Stimulated activated CD8-positive, alpha-beta memory T cell treated with anti-CD3 and anti-CD28 coated beads, Interleukin-7, amount 100 ng/mL, for 4 hours (primary cell): ENCODE measurements around the gene WASF2.
"Not testable (repeated sequence)": the region's sequence is repeated elsewhere in the genome, so short reads cannot be mapped to it uniquely, and the experiment has no call there.

Source experiments
- DNase-seq, 2 donors: peaks; one replicate each; pipeline ENCODE4 v3.0.0-alpha.2; 2020; ENCODE audit warnings: low read depth in 2 of 2

WASF2 gene

DNA sequence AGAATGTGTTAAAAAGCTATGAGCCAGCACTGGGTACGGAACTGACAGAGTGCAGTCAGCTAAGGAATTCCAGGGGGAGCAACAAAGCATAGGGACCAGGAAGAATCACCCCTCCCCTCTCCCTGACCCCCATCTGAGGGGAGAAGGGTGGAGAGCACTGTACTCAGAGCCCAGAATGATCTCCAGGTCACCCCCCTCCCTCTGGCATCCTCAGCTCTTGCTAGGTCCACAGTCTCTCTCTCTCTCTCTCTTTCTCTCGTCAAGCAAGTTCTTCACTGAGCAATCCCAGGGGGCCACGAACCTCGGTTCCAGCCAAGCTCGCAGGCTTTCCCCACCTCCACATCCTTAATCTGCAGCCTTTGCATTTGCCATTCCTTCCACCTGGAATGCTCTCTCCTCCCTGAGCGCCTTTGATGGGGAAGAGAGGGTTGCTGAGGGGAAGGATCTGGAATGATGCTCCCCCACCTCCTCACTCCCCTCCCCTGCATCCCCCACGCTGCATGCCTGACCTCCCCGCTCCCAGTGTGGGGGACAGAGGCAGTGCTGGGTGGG is 6.7 kb upstream of the WASF2 start:
- DNase-seq, result no peak

DNA sequence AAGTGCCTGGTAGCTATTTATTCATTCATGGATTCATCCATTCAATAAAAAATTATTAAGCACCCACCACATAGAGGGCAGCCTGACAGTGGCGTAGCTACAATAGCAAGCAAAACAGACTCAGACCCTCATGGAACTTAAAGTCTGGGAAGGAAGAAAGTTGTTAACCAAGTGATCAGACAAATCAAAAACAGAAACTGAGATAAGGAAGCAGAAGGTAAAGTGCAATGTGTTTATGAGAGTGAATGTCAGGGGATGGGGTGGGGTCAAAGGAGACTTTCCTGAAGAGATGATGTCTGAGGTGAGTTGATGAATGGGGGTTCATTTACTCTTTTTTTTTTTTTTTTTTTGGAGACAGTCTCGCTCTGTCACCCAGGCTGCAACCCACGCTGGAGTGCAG is 2.8 kb upstream of the WASF2 start:
- no peak for DNase-seq

DNA sequence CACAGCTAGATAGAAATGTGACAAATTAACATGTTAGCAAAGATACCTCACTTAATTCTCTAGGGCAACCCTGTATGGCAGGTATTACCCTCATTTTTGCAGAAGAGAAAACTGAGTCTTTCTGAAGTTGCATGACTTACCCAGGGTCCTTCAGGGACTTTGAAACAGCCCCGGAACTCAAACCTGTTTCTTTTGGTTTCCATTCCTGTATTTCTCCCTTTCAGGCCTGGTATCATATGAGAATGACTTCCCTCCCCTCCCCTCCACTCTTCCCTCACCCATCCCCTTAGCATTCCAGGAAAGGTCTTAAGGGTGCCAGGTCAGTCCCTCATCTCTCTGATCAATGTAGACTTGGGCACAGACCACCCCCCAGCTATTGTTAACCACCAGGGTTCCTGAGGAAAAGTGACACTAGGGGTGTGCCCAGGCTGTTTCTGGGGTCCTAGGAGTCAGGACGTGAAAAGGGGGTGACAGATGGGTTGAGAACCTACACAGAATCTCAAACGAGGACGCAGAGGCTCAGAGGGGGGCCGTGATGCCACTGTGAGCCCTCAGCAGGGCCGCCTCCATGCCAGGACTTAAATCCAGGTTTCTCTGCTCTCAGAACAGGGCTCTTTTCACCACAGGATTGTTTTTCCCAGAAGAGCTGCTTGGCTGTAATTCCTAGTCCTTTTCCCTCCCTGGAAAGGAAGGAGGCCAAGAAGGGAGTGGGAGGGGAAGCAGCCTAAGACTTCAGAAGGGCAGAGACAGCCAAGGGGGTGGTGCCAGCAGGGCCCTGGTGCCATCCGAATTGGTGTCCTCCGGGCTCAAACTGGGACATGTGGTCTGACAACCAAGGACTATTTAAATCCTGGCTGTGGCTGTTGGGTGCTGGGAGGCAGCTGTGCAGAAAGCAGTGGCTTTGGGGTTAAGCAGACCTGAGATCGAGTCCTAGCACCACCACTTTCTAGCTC is 2.1 kb upstream of the WASF2 start:
- DNase-seq, result no peak

DNA sequence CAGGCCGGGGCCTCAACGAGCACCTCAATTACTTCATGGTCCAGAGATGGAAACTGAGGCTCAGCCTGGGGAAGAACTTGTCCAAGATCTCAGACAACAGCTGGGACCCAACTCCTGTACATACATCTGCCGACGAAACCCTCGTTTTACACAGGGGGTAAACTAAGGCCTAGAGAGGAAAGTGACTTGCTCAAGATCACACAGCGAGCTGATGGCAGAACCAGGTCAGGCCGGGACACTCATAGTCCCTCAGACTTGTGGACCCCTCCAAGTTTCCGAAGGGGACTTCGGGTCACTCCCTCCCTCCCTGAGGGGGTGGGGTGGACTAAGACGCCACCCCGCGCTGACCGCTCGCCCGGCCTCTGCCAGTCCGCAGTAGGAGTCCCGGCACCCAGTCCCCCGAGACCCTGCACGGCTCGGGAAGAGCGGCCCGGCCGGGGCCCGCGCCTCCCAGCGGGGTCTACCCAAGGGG is 430 bp downstream of the WASF2 start:
- no peak for DNase-seq

DNA sequence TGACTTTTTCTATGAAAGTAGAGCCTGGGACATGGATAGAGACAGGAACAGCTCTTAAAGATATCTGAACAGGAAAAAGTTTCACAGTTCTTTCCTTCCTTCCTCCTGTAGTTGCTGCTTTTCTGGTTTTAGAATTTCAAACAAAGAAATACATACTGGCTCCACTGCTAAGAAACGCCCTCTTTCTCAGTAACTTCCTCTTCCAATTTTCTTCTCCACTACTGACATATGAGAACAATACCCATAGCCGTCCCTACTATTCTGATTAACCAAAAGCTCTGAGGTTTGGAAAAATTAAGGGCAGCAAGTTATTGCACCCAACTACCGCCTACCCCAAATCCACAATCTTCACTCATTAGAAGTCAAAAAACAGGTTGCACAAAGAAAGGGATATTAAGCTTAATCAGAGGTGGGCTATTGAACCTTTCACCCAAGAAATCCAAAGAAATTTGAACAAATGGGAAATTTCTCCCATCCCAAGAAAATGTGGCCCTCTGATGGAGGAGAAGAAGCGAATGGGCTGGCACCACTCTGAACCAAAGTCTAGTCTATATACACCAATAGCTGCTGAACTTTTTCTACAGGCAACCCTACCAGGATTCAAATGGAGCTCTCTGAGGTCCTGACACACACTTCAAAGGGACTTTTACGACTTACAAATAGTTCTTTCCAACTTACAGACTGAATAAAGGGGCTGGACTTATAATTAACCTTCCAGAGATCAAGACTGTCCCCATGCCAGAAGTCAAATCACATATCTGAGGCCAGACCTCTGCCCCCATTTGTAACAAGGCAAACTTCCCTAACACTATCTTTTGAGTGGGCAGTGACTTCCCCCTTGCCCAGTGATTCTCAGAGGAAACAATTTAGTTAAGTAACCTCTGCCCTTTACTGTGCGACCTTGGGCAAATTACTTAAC is 1.7 kb downstream of the WASF2 start:
- no peak for DNase-seq

DNA sequence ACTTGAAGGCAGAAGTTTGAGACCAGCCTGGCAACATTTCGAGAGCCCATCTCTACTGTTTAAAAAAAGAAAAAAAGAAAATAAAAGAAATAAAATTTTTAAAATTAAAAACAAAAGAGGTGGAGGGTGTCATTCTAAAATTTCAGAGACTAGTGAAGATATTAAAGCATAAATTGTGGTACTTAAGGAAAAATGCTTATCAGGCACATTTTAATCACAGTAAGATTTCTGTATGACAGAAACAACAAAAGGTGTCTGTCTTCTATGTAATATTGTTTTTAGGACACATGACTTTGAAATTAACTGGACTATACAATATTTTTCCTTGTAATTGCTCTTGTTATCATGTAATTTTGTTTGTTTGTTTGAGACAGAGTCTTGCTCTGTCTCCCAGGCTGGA is 4.6 kb downstream of the WASF2 start:
- no peak for DNase-seq

DNA sequence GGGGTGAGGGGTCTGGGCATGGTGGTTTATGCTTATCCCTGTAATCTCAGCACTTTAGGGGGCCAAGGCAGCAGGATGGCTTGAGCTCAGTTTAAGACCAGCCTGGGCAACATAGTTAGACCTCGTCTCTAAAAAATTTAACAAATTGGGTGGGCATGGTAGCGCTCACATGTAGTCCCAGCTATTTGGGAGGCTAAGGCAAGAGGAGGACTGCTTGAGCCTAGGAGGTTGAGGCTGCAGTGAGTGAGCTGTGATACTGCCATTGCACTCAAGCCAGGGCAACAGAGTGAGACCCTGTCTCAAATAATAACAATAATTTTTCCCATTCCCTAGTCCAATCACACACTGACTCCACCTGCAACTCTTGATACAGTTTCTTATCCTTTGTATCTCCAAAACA is 6.3 kb downstream of the WASF2 start:
- DNase-seq, result no peak

DNA sequence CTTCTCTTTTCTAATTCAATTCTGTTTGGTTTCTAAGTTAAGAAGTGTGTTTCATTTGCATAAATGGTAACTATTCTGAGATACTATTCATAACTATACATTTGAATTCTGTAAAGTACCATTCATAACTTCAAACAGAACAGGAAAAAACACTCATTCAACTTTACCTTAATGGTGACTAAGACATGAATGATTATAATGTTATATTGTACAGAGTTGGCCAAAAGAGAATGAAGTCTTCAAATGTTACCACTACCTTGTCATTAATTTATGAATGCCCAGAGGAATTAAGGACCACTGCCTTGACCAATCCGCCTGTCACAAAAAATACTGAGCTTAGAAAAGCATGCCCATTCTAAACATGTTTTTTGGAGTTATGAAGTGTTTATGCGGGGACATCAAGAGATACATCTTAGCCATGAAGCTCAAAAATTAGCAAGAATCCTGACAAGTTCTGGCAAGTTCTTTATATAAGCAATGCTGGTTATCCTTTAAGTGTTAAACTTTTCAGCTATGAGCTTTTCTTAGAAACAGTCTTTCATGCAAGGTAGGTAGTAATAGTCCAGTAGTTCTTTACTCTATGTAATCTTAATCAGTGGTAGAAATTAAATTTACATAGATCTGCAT is 7.9 kb downstream of the WASF2 start:
- DNase-seq, result no peak

DNA sequence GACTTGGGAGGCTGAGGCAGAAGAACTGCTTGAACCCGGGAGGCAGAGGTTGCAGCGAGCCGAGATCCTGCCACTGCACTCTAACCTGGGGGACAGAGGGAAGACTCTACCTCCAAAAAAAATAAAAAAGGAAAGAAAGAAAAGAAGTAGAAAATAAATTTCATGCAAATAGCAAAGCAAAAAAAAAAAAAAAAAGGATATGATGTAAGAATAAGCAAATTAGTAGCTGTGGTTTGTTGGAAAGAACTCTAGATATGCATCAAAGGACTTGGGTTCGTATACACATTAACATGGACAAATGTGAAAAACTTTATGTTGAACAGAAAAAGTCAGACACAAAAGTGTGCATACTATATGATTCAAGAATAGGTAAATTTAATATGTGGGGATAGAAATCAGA is 11.9 kb downstream of the WASF2 start:
- DNase-seq, result no peak

DNA sequence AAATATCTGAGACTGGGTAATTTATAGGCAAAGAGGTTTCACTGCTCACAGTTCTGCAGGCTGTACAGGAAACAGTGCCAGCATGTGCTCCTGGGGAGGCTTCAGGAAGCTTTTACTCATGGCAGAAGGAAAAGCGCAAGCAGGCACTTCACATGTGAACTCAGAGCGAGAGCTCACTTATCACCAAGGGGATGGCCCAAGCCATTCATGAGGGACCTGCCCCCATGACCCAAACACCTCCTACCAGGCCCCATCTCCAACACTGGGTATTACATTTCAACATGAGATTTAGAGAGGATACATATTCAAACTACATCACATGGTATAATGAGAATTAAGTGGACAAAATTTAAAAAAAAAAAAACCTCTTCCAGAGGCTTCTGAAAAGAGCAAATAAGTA is 13.7 kb downstream of the WASF2 start:
- no peak for DNase-seq

DNA sequence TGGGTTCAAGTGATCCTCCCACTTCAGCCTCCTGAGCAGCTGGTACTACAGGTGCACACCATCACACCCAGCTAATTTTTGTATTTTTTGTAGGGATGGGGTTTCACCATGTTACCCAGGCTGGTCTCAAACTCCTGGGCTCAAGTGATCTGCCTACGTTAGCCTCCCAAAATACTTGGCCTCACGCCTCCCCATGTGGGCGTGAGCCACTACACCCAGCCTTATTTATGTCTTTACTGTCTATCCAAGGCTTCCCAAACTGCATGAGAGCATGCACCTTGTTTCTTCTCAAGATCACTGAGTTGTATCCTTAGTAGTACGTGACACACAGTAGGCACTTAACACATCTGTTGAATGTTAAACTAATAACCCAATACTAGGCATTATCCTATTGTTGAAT is 14.2 kb downstream of the WASF2 start:
- no peak for DNase-seq

DNA sequence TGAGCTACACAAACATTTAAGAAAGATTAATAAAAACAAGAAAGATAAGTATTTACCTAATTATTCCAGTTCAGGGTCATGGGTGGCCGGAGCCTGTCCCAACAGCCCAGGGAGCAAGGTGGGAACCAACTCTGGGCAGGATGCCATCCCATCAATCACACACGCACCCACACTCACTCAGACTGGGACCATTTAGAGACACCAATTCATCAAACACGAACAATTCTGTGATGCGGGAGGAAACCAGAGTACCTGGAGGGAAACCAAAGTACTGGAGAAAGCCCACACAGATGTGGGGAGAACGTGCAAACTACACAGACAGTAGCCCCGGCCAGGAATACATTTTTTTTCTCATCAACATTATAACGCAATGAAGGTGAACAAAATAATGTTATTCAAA is 16.2 kb downstream of the WASF2 start:
- DNase-seq, result no peak

DNA sequence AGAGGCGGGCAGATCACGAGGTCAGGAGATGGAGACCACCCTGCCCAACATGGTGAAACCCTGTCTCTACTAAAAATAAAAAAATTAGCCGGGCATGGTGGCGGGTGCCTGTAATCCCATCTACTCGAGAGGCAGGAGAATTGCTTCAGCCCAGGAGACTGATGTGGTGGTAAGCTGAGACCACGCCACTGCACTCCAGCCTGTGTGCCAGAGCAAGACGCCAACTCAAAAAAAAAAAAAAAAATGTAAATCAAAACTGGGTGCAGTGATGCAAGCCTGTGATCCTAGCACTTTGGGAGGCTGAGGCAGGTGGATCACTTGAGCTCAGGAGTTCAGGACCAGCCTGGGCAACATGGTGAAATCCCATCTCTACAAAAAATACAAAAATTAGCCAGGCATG is 17.9 kb downstream of the WASF2 start:
- not testable (repeated sequence) for DNase-seq

DNA sequence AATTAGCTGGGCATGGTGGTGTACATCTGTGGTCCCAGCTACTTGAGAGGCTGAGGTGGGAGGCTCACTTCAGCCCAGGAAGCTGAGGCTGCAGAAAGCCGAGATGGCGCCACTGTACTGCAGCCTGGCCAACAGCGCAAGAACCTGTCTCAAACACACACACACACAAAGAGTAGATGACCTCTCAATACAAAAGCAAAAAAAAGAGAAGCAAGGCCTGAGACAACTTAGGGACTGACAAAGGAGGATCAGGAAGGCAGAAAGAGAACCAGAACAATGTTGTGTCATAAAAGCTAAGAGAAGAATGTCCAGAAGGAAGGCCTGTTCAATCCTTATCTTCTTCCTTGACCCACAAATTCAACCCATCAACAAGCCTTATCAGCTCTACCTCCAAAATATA is 18.5 kb downstream of the WASF2 start:
- no peak for DNase-seq

DNA sequence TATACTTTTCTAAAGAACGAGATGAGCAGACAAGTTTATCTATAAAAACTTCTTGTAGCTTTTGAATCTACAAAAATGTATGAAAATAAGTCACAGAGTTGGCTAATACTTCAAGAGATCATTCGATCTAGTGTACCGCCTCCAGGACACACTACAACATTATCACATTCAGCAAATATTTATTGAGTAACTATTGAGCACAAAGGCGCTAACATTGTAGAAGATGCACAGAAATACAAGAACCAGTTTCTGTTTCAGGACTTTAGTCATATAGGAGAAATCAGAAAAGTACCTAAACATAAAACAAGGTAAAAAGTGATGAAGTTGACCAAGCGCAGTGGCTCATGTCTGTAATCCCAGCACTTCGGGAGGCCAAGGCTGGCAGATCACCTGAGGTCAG is 20.6 kb downstream of the WASF2 start:
- no peak for DNase-seq

DNA sequence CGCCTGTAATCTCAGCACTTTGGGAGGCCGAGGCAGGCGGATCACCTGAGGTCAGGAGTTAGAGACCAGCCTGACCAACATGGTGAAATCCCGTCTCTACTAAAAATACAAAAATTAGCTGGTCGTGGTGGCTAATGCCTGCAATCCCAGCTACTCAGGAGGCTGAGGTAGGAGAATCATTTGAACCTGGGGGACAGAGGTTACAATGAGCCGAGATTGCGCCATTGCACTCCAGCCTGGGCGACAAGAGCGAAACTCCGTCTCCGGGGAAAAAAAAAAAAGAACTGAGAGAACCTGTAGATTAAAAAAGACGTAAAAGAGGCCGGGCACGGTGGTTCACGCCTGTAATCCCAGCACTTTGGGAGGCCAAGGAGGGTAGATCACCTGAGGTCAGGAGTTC is 21.6 kb downstream of the WASF2 start:
- not testable (repeated sequence) for DNase-seq

DNA sequence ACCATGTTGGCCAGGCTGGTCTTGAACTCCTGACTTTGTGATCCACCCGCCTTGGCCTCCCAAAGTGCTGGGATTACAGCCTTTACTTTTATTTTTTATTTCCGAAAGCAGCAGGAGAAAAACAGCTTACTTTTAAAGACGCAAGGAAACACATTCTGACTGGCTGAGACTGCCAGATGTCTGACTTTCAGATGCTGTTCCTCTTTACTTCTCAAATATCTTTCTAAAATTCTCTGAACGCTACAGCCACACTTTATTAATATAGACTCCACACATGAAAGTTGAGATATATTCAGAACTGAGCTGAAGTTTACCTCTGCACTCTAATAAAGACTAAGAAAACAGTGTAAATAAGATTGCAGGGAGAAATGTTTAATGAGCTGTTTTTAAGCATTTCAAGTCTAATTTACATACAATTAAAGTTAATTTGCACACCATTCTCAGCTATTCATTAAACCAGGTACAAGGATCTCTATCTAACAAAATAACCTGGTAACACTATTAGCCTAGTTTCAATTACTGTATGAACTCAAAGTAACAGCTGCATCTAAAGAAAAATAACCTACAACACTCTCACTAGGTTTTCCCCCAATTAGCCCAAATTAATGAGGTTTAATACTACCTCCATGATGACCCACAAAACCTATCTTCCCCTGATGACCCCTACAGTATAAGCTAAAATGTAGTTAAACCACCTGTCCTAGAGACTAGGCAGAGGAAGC is 24.9 kb downstream of the WASF2 start:
- DNase-seq, result no peak

DNA sequence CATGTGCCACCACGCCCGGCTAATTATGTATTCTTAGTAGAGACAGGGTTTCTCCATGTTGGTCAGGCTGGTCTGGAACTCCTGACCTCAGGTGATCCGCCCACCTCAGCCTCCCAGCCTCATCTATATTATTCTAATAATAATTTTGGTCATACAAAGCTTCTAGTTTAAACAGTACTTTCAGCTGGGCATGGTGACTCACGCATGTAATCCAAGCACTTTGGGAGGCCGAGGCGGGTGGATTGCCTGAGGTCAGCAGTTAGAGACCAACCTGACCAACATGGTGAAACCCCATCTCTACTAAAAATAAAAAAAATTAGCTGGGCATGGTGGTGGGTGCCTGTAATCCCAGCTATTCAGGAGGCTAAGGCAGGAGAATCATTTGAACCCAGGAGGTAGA is 26.1 kb downstream of the WASF2 start:
- not testable (repeated sequence) for DNase-seq

DNA sequence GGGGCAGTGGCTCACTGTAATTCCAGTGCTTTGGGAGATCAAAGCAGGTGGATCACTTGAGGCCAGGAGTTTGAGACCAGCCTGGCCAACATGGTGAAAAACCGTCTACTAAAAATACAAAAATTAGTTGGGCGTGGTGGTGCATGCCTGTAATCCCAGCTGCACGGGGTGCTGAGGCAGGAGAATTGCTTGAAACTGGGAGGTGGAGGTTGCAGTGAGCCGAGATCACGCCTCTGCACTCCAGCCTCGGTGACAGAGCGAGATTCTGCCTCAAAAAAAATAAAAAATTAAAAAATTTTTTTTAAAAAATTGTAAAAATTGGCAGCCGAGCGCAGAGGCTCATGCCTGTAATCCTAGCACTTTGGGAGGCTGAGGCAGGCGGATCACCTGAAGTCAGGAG is 31.4 kb downstream of the WASF2 start:
- not testable (repeated sequence) for DNase-seq

DNA sequence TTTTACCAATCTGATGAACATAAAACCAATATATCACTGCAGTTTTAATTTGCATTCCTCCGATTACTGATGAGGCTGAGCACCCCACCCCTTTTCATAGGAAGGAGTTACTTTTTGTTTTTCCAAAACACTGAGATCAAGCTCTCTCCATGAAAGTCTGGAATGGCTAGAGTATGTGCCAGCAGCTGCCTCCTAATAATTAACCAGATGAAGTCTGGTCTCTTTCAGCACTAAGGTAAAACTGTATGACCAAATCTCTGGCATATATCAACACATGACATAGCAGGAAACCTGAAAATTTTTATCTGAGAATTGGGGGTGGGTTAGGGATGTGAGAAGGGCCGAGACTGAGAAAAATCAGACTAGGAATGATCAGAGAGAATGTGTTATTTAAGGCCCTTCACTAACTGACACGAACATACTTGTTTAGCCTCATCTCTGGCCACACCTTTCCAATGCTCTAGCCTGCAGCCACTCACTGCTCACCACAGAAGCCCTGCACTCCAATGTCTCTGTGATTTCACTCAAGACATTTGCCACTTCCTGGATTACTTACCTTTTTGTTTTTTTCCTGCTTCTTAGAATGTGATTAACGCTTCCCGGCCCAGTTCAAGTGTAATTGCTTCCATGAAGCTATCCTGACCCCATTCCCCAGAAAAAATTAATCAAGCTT is 34.7 kb downstream of the WASF2 start:
- DNase-seq, result no peak

DNA sequence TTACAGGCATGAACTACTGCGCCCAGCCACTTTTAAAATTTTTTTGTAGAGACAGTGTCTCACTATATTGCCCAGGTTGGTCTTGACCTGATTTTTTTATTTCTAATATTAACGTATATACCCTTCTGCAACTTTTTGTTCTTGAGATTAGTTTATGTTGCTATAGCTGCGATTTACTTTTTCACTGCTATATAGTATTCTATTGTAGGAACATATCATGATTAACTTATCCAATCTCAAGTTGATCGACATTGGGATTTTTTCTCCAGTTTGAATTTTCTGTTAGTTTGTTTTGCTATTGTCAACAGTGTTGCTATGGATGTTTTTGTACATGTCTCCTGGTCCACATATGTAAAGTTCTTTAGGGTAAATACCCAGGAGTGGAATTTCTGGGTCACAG is 35.4 kb downstream of the WASF2 start:
- DNase-seq, result no peak
